Activated CD4-positive, CD25-positive, alpha-beta regulatory T cell treated with anti-CD3 and anti-CD28 coated beads, Interleukin-2, amount 50 U/mL, for 16 hours (primary cell): ENCODE measurements around the gene KCNMB2.

Source experiments
- DNase-seq: peaks from one replicate; pipeline ENCODE4 v3.0.0-alpha.2; 2020; ENCODE audit warnings: low read depth, low spot score

The KCNMB2 gene

DNA sequence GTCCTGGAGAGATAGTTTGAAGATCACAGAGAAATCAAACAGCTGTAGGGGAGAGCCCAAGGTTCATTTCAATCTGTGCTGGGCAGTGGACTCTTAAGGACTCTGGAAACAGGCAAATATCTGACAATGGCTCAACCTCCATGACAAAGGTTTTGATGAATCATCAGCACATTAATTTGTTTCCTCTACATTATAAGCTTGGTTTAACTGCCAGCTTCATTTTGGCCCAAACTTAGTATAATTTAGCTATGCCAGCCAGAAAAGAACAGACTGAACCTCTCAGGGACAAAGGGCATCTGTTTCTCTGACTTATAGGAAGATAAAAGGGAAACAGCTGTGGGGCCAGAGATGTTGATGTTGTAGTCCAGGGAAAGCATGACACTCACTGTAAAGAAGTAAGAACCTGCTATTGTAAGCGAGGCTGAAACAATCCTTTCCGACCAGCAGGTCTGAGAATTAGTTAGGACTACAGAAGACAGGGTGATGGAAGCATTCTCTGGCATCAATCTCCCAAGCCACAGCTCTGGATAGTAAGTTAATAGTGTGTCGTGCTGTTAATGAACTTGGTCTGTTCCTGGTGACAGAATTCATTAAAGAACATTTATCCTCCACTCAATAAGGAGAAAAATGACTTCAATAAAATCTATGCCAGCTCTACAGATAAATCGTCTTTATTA, 110.1 kb downstream of the KCNMB2 start:
- DNase-seq: no peak

DNA sequence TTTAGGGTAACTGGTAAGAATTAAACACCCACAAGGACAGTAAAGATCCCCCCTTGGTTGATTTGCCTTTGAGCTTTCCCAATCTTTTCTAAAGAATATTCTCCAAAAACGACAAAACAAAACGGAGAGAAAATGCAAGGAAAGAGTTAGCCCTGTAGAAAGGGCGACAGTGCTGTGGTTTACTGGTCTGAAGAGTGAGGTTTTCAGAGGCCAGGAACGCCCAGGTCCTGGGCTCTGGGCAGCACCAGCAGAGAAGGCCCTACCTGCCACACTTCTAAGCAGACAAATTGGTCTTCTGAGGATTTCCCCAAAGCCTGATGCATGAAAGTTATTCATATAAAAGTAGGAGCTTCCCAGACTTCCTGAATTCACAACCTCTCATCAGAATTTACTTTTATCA, 119.3 kb downstream of the KCNMB2 start:
- no peak for DNase-seq

DNA sequence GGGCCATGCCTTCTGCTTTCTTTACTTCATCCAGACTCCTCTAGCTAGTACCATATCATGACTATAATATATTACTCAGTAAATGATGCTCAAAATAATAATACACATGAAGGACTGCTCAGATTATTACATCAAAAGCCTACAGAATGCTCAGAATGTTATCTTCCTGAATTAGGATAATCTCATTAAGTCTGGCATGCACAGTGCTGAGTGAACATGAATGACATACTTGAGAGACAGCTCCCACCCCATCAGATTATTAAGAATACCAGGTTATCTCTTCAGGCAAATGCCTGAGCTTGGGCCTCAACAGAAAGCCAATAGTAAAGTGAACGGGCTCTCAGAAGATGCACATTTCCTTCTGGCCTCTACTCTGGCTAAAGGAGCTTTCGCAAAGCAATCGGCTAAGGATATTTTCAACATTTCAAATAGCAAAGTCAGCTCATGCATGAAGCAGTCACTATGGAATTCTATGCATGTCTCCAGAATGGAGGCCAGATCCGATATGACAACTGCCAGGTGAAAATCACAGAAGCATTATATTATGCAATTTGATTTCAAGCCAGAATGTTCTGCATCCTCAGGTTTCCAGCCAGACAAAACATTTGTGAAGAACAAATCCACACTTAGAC, 122.6 kb downstream of the KCNMB2 start:
- no peak for DNase-seq

DNA sequence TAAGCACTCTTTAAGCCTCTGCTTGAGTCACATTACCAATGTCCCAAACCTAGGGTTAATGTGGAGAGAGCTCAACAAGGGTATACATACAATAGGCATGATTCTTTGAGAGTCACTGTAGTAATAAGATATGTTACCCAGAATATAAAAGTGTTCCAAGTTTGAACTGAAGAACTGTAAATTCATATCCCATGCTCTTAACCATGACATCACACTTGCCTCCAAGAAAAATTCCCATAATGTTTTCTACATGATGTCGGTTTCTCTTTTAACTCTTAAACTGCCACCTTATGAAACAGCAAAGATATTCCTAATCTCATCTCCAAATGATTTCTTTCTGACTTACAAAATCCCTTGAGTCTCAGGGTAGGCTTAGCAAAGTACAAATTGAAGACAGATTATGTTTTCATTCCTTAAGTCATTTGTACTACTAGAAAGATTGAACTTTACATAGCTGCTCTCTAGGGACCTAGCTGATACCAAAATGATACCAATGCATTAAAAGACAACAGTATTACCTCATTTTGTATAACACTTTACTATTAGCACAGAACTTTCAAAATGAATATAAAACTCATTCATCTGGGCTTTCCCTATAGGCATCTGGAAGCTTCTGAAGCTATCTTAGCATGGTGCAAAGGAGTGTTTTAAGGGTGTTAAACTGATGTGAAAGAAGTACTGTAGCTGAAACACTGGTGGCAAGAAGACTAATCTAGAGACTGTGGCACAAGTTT, 127.1 kb downstream of the KCNMB2 start:
- DNase-seq: no peak

DNA sequence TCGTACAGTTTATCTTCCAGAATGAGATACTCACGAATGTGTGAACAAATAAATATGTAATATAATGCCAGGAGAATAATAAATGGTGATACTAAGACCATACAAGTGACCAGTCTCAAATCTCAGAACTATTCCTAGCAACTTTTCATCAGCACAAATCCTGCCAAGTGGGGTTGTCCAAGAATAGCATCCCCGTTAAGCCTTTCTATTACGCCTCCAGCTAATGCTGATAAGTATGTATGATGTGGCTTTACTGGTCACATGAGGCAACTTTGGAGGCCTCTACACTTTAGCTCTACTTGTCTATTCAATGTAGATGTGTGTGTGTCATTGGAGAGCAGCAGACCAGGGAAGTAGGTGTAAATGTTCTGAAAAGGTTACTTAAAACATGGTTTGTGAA, 129.5 kb downstream of the KCNMB2 start:
- DNase-seq: no peak

DNA sequence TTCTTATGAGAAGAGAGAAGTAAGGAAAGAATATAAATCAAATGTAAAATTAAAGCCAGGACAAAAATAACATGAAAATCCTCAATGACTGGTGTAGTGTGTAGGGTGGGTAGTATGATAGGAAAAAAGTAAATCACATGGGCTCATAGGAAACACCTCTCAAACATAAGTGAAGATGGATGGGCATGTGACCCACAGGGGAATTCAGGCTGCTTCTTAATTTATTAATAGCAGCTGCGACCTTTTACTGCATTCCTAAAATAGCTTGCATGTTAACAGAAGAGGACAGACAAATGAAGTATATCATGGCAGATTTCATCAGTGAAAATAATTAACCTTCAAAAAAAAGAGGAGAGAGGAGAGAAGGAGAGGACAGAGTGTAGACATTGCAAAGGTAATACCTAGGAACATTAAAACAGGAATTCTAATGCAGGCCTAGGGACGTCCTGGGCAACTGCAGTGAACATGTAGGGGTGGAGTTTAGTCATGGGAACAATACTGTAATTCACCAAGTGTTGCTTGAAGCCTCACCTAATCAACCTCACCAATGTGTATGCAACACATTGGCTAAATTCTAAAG, 132.9 kb downstream of the KCNMB2 start:
- no peak for DNase-seq

DNA sequence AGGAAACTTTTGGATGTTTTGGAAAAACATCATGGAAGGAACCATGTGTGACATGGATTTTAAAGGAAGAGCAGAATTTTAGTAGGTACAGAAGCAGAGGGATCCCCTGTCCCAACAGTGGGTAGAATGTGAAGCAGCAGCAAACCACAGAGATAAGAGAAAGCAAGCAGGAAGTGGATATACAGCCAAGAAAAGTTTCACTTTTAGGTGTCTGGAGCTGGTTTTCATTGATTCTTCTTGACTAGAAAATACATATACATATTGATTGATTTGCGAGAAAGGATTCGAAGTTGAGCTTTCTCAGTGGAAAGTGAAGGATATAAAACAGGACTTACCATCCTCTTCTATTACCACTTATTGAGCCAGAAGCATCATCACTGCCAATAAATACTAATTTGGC, 133.5 kb downstream of the KCNMB2 start:
- no peak for DNase-seq

DNA sequence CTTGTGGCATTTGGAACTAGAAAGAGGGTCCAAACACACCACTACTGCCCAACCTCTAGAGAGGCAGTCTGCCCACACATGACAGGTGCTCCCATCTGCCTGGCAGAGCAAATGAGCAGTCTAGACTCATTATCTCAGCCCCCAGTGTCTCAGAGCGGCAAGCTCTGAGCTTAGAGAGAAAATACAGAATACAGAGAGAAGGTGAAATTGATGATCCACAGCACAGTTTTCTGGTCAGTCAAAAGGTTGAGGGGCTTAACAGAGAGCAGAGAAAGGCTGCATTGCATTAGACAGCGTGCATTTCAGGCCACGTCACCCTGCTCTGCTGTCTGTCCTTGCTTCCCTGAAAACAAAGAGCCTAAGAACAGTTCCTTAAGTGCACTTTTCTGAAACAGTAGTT, 135.1 kb downstream of the KCNMB2 start:
- no peak for DNase-seq

DNA sequence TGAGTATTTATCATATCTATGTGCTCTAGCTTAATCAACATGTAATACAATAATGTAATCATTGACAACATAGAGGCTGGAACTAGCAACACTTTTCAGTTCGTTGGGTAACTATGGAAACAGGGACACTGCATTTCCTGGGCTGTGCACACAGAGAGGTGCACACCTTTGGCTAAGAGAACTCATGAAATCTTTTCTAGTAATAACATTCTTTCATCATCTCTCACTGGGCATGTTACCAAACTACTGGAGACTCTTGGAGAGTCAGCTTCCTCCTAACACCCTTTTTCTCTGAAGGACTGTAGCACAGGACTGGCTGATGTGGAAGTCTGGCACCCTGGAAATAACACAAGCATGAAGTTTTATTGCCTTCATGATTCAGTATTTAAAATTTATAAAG, 135.6 kb downstream of the KCNMB2 start:
- DNase-seq: no peak

DNA sequence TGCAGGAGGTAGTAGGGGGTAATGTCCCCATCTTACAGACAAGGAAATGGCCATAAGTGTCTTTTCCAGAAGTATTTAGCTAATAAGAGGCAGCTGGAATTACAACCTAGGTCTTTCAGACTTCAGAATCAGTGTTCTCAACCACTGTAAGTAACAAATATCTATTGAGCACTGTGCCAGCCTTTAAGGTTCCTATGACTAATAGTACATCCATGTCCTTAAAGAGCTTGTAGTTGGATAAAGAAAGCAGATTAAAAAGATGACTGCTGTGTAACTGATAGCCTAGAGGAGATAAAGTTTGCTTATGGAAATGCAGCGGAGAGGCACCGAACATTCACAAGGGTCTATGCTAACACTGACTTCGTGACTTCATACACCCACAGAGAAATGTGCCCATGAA, 136.0 kb downstream of the KCNMB2 start:
- DNase-seq: no peak

DNA sequence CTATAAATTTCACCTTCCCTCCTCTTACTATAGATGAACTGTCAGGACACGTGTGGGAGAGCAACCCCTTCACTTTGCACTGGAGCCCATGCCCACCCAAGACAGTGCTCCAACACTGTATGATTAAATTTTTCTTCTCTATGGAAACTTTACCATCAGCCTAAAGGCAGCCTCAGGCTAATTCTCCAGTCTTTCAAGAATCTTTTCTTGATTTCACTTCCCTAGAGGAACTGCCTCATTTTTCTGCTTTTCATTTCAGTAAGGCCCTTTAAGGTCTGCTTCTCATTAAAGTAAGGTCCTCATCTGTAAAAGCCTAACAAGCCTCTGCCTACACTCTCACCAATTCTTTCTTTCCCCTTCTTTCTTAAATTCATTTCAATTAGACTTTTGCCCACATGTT, 137.3 kb downstream of the KCNMB2 start:
- no peak for DNase-seq

DNA sequence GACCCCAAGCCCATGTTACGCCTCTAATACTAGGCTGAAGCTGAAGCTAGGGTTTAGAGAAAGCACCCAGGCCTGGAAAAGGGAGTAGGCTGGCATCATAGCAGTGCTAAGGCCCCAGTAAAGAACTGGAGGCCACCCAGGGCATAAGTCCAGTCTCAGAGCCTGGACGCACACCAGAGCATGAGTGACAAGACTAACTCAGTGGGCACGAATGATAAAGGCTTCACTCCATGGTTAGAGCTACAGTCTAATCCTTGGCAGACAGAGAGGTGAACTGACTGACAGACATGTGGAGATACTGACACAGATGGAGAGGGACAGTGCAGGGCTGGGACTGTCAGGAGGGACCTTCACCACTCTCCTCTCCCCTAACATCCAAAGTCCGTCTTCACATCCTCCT, 139.8 kb downstream of the KCNMB2 start:
- no peak for DNase-seq

DNA sequence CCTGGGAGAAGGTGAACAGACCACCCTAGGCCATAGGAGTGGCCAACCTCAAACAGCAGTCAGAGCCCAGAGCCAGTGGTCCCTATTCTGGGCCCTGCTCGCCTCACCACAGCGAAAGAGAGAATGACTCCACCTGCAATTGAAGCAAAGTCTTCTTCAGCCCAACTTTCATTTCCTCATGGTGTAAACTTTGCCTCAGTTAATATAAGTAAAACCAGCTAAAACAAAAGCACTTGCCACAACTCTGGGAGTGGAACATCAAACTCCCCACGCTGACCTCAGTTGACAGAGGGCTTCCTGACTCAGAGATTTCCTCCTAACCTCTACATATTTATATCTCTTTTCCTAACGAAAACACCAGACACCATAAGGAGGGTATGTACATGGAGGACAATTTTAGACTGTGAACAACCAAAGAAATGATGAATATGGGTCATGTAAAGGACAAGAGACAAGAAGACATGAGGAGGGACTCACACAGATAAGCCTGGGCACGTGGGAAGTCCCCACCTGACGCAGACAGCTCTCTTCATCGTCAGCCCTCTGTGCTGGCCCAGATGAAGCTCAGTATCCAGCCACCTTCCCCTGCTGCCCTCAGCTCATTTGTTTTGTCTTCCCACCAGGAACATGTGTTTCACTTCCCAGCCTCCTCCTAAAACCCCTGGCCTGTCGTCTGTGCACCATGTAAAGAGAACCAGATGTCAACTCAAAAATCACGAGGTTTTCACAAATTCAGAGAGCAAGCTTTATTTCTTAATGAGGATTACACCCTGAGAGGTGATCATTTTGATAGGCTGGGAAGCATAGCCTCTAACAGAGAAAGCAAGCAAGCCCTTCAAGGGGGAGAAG, 140.9 kb downstream of the KCNMB2 start:
- DNase-seq: no peak

DNA sequence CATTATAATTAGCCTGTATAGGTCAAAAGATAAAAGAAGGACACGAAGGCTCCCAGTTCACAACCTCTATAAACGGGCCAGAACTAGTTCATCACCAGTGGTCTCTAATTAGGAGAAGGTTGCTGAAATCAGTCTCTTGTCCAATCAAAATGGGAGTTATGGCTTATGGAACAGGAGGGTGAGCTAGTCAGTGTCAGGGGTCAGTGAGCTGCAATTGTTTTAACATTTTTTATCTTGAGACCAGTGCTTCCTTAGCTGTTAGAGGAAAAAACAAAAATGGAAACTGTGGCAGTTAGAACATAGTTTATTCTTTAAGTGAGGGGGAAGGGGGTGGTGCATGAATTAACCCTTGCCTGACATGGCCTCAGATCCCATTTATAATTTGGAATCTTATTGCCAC, 141.7 kb downstream of the KCNMB2 start:
- DNase-seq: no peak

DNA sequence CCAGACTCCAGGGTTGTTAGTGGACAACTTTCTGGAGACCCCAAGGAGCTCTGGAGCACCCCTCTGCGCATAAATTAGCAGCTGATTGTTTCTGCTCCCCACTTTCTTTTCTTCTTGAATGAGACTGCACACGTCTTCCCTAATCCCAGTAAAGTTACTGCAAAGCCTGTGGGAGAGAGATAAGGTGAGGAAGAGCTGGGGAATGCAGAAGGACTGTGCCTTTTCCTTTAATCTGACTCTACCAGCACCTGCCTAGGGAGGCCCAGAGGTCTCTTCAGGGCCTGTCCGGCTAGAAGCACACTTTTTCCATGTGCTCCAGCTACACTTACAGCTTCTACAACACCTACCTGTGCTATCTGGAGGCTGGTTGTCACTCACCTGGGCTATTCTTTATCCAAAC, 143.8 kb downstream of the KCNMB2 start:
- DNase-seq: no peak

DNA sequence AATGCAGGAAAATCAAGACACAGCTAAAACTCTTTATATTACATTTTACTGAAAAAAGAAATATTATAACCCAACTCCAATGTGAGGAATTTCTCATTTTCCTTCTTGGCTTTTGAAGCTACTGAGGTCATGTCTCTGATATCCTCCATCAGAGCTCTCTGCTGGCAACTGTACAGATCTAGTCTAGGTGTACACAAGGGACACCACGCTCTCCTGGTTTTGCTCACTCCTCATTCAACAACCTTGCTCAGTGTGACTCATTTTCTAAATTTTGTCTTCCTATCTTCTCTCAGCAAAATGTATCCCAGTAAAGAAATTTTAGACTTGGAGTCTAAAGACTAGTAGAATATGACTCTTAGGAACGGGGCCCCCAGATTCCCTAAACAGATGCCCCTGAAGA, 144.3 kb downstream of the KCNMB2 start:
- DNase-seq: no peak

DNA sequence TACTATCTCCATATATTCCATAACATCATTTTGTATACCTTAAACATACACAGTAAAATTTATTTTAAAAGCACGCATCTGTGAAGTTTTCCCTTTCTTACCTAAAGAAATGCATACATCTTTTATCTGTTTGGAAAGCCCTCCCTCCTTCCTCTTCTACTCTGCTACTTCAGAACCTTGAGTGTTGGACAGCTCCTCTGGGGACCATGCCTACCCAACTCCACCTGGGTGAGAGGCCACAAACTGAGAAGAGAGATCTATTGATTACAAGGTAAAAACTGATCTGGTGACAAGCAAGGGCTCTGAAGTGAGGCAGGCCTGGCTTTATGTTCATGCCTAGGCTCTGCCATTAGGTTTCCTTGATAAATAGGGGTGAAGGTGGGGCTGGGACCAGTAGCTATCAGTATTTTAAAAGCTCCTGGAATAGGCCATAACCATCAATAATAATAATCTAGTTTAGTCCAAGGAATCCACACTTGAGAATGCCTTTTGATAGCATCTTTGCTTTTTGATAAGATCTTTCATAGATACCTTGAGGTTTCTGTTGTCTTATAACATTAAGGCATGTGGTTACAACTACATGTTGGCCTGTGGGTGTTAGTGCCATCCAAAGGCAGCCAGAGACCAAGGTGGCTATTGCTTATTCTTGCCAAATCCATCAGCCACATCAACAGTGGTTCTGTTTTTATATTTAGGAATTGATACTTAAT, 148.8 kb downstream of the KCNMB2 start:
- no peak for DNase-seq

DNA sequence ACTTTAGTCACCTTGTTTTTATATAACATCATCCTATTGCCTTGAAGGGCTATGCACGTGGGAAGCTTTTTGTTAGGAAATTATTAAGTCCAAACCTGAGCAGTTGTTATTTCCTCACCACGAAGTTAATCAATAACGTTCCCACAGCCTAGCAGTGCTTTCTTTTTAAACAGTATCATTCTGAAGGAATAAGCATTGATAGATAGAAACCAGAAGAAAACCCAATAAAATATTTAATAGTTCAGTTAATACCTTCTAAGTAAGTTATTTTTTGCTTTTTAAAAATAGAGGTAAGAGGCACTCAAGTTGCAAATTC, 149.3 kb downstream of the KCNMB2 start:
- DNase-seq: no peak

DNA sequence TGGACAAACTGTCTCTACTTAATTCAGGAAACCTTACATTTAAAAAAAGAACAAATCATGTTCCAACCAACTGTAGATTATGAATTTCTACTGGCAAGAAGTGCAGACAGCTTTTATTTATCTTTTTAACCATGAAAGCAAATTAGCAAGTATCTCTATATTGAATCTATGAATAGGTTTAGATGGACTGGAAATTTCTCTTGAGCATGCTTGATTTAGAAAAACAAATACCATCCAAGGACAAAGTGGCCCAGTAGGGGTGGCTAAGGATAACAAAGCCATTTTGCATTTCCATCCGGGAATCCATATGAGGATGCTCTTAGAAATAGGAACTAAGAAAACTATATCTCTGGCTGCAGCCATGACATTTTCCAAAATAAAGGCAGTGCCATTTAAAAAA, 150.6 kb downstream of the KCNMB2 start:
- DNase-seq: no peak

DNA sequence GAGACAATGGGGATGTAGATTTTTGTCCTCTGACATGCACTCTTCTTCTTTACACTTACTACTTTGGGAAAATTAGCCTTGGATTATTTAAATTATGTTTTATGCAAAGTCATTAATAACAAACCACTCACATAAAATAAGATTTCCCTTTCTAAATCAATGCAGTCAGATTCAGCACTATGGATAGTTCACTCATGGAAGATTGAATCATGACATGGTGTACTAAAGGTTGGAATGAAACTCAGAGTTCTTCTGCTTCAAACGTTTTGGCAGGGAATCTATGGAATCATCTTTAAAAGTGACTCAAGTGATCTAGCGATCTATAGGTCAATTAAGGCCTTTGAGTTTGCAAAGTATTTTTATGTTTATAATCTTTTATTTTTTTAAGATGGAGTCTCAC, 154.3 kb downstream of the KCNMB2 start:
- DNase-seq: no peak

DNA sequence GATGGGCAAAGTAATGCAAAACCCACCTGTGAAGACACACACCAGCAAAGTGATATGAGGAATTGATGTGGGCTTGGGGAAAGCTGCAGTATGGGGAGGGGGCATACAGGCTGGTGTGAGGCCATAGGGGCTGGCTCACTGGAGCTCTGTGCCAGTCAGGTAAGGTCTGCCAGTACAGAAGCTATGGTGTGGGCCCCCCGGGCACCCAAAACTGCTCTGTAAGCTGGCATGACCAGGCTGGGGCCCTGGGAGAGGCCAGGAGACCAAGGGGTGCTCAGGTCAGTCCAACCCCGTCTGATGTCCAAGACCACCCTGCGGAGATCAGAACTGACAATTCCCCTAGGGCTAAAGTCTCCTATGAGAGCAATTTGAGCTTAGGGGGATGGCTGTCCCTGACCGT, 163.1 kb downstream of the KCNMB2 start:
- DNase-seq: no peak
